ENCODE measurements around the gene CMC2. TPM values are rescaled to one million over a fixed set of nuclear protein-coding genes. Genes with fewer than 3 reads are reported as not detected.

Gene CMC2
- total RNA-seq, 1 experiment from 2014 or later, result 82.0 TPM

- DNase-seq (ENCODE audit: low read depth, low spot score) (no peak), ATAC-seq (no peak)
- Histone ChIP-seq H3K27me3 (ENCODE audit: control insufficient read depth, insufficient read depth, low read length) (no peaks in the 10 kb centered on the region), H3K27ac (ENCODE audit: low read length) (no peak overlapping the region), H3K36me3 (ENCODE audit: control insufficient read depth, insufficient read depth, low read length) (no peaks in the 10 kb centered on the region), H3K4me3 (ENCODE audit: low read depth in 2 of 2, low read length in 2 of 2) (no peak overlapping the region), H3K4me1 (ENCODE audit: control insufficient read depth, insufficient read depth, low read length) (peaks cover 4% of the 10 kb centered on the region; the same call in 1 of the 2 replicates), H3K9me3 (ENCODE audit: control insufficient read depth, insufficient read depth, low read depth, low read length) (no peaks in the 10 kb centered on the region)
- intact Hi-C loops (cut with micrococcal nuclease; ENCODE audit: unreplicated experiment) (no loop called here), in situ Hi-C loops (cut with HindIII; ENCODE audit: low pct_unique_long_range_greater_than_20kb, low sequenced_read_pairs) (no loop called here)
- ChIA-PET POLR2A (interaction anchor here (0.6 kb wide), 1 partner anchor 51 kb away, joined by 10 read pairs; no protein-coding TSS in a partner anchor), CTCF (no interaction called here)
- BruUV-seq (replicated peaks), result no TSS peak
- TF ChIP-seq CTCF (IDR thresholded peaks at IDR 0.05), result no peak
- no peak for TF ChIP-seq SIN3A (IDR thresholded peaks at IDR 0.05; ENCODE audit: borderline replicate concordance, insufficient read depth, low read depth, low read length)
- no peak for TF ChIP-seq TCF7L2 (IDR thresholded peaks at IDR 0.05; ENCODE audit: low read depth, low read length)
- TF ChIP-seq POLR2AphosphoS5 (IDR thresholded peaks at IDR 0.05; ENCODE audit: low read depth, low read length), result no peak
- TF ChIP-seq, protein P1, sequence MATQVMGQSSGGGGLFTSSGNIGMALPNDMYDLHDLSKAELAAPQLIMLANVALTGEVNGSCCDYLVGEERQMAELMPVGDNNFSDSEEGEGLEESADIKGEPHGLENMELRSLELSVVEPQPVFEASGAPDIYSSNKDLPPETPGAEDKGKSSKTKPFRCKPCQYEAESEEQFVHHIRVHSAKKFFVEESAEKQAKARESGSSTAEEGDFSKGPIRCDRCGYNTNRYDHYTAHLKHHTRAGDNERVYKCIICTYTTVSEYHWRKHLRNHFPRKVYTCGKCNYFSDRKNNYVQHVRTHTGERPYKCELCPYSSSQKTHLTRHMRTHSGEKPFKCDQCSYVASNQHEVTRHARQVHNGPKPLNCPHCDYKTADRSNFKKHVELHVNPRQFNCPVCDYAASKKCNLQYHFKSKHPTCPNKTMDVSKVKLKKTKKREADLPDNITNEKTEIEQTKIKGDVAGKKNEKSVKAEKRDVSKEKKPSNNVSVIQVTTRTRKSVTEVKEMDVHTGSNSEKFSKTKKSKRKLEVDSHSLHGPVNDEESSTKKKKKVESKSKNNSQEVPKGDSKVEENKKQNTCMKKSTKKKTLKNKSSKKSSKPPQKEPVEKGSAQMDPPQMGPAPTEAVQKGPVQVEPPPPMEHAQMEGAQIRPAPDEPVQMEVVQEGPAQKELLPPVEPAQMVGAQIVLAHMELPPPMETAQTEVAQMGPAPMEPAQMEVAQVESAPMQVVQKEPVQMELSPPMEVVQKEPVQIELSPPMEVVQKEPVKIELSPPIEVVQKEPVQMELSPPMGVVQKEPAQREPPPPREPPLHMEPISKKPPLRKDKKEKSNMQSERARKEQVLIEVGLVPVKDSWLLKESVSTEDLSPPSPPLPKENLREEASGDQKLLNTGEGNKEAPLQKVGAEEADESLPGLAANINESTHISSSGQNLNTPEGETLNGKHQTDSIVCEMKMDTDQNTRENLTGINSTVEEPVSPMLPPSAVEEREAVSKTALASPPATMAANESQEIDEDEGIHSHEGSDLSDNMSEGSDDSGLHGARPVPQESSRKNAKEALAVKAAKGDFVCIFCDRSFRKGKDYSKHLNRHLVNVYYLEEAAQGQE (IDR thresholded peaks at IDR 0.05; ENCODE audit: insufficient read depth in 1 of 2, low read depth in 2 of 2, low read length in 1 of 2), result no peak
Measured at GRCh38 chr16:80988756-80989155, 17.9 kb downstream of the CMC2 start.

- Histone ChIP-seq H3K27ac (ENCODE audit: low read length) (no peak overlapping the region), H3K4me1 (ENCODE audit: control insufficient read depth, insufficient read depth, low read length) (no peaks in the 10 kb centered on the region), H3K9me3 (ENCODE audit: control insufficient read depth, insufficient read depth, low read depth, low read length) (no peaks in the 10 kb centered on the region), H3K4me3 (ENCODE audit: low read depth in 2 of 2, low read length in 2 of 2) (no peak overlapping the region), H3K27me3 (ENCODE audit: control insufficient read depth, insufficient read depth, low read length) (no peaks in the 10 kb centered on the region), H3K36me3 (ENCODE audit: control insufficient read depth, insufficient read depth, low read length) (no peaks in the 10 kb centered on the region)
- in situ Hi-C loops (cut with HindIII; ENCODE audit: low pct_unique_long_range_greater_than_20kb, low sequenced_read_pairs) (no loop called here), intact Hi-C loops (cut with micrococcal nuclease; ENCODE audit: unreplicated experiment) (no loop called here)
- ChIA-PET CTCF (no interaction called here), POLR2A (no interaction called here)
- no TSS peak for BruUV-seq (replicated peaks)
- TF ChIP-seq TCF7L2 (IDR thresholded peaks at IDR 0.05; ENCODE audit: low read depth, low read length), result no peak
- no peak for TF ChIP-seq CTCF (IDR thresholded peaks at IDR 0.05)
- no peak for TF ChIP-seq POLR2AphosphoS5 (IDR thresholded peaks at IDR 0.05; ENCODE audit: low read depth, low read length)
- no peak for TF ChIP-seq SIN3A (IDR thresholded peaks at IDR 0.05; ENCODE audit: borderline replicate concordance, insufficient read depth, low read depth, low read length)
- TF ChIP-seq, protein P1 (IDR thresholded peaks at IDR 0.05; ENCODE audit: insufficient read depth in 1 of 2, low read depth in 2 of 2, low read length in 1 of 2), result no peak
- ATAC-seq (no peak), DNase-seq (ENCODE audit: low read depth, low spot score) (no peak)
Measured at GRCh38 chr16:80986557-80986956, 20.1 kb downstream of the CMC2 start.

Measured in Panc1 (cell line).